Naive thymus-derived CD8-positive, alpha-beta T cell (primary cell): ENCODE data around the gene CFAP221. TPM values are rescaled to one million over a fixed set of nuclear protein-coding genes. Genes with fewer than 3 reads are reported as not detected.

Experiments
- ATAC-seq, 2 donors: fragments of 150-1000 bp; cut with Tn5 transposase in 1 of 2; sonication (Bioruptor Pico), chemical (Tn5 transposase) in 1 of 2; 1 replicate in 1 of 2; 2 replicates in 1 of 2; pipeline ENCODE4 v1.10.0; 2021; ENCODE audit warnings: mild to moderate bottlenecking in 2 of 2, moderate library complexity in 2 of 2
- POLR2A ChIA-PET: fragments of 350-600 bp; sonication (Branson Sonifier 250); formaldehyde crosslinking; loops from one replicate; lab custom pipeline; 2021; ENCODE audit warnings: antibody characterized with exemption; lab: Charles Lee
- DNase-seq, 10 donors: peaks; one replicate each; pipeline versions ENCODE4 v3.0.0 to v3.0.0-alpha.2; 2020 to 2022
- H3K27ac Mint-ChIP-seq, 10 donors: one replicate each; pipeline ENCODE4 v1.8.0; 2020 to 2022; ENCODE audit warnings: mild to moderate bottlenecking in 10 of 10, mixed read lengths in 10 of 10, moderate library complexity in 4 of 10, inconsistent platforms in 1 of 10
- H3K27me3 Mint-ChIP-seq, 5 donors: one replicate each; pipeline ENCODE4 v1.8.0; 2021 to 2022; ENCODE audit warnings: mixed read lengths in 5 of 5
- H3K36me3 Mint-ChIP-seq, 3 donors: one replicate each; pipeline ENCODE4 v1.8.0; 2020 to 2022; ENCODE audit warnings: mixed read lengths in 3 of 3, mild to moderate bottlenecking in 2 of 3, inconsistent platforms in 1 of 3
- H3K4me1 Mint-ChIP-seq, 4 donors: one replicate each; pipeline ENCODE4 v1.8.0; 2021 to 2022; ENCODE audit warnings: mixed read lengths in 4 of 4
- H3K4me3 Mint-ChIP-seq, 10 donors: one replicate each; pipeline ENCODE4 v1.8.0; 2020 to 2022; ENCODE audit warnings: mild to moderate bottlenecking in 10 of 10, mixed read lengths in 10 of 10, moderate library complexity in 6 of 10, inconsistent platforms in 1 of 10
- H3K9me3 Mint-ChIP-seq, 9 donors: one replicate each; pipeline ENCODE4 v1.8.0; 2020 to 2022; ENCODE audit warnings: mixed read lengths in 9 of 9, mild to moderate bottlenecking in 3 of 9, inconsistent platforms in 1 of 9, moderate library complexity in 1 of 9
- polyA plus RNA-seq, 3 donors: library from polyadenylated mRNA; unstranded; fragments of 300-500 nt; fragmentation: Illumina TruSeq; gene quantifications; one replicate each; pipeline ENCODE4 v1.2.3, GENCODE V29; 2021
- total RNA-seq, 8 experiments: library from RNA in 2 of 8; stranded (reverse) in 2 of 8; gene quantifications; one replicate each; pipeline ENCODE4 v1.2.3 and lab custom pipeline; 2021 to 2026

The CFAP221 gene
- total and polyA plus RNA-seq, 5 experiments from 2014 or later: not detected

DNA sequence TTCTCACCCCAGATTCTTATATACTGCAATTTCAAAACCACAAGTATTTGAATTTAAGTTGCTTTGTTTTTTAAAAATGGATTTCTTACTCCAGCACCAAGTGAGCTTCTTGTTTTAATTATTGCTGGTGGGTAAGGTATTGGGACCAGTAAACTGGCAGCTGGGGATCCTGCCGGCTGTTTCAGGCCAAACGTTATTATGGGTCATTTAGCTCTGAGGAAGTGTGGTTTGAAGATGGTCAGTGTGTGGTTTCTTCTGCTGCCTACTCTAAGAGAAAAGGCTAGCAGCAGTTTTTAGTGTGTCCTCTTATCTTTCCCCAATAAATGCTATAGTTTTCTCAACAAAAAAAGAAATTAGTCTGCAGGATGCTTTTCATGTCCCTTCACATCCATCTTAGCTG lies 30.6 kb downstream of the CFAP221 start:
- no peaks in the 10 kb centered on the region for H3K4me1 Mint-ChIP-seq
- H3K9me3 Mint-ChIP-seq: peaks cover 0 to 21% (median 4%) of the 10 kb centered on the region in 9 donors
- H3K36me3 Mint-ChIP-seq: peaks cover 0 to 2% (median 2%) of the 10 kb centered on the region in 3 donors
- POLR2A ChIA-PET: no interaction called here
- DNase-seq (no peak), ATAC-seq (no peak)
- no peak overlapping the region for H3K4me3 Mint-ChIP-seq
- H3K27ac Mint-ChIP-seq: no peak overlapping the region
- H3K27me3 Mint-ChIP-seq: peaks cover 4 to 20% (median 13%) of the 10 kb centered on the region in 5 donors

DNA sequence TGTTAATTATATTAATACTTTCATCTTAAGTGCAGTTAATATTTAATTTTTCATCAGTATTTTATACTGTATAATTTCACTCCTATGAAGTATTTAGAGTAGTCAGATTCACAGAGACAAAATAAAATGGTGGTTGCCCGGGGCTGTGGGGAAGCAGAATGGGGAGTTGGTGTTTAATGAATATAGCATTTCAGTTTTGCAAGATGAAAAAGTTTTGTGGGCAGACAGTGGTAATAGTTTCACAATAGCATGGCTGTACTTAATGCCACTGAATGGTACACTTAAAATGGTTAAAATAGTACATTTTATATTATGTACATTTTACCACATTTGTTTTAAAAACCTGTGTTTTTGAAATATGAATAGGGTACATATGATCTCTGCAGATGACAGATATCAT lies 31.2 kb downstream of the CFAP221 start:
- POLR2A ChIA-PET: no interaction called here
- Mint-ChIP-seq H3K4me3 (no peak overlapping the region), H3K27me3 (peaks cover 4 to 20% (median 13%) of the 10 kb centered on the region in 5 donors), H3K27ac (no peak overlapping the region), H3K9me3 (peaks cover 0 to 15% (median 4%) of the 10 kb centered on the region in 9 donors), H3K4me1 (no peaks in the 10 kb centered on the region), H3K36me3 (peaks cover 0 to 2% (median 0%) of the 10 kb centered on the region in 3 donors)
- DNase-seq (no peak), ATAC-seq (no peak)

DNA sequence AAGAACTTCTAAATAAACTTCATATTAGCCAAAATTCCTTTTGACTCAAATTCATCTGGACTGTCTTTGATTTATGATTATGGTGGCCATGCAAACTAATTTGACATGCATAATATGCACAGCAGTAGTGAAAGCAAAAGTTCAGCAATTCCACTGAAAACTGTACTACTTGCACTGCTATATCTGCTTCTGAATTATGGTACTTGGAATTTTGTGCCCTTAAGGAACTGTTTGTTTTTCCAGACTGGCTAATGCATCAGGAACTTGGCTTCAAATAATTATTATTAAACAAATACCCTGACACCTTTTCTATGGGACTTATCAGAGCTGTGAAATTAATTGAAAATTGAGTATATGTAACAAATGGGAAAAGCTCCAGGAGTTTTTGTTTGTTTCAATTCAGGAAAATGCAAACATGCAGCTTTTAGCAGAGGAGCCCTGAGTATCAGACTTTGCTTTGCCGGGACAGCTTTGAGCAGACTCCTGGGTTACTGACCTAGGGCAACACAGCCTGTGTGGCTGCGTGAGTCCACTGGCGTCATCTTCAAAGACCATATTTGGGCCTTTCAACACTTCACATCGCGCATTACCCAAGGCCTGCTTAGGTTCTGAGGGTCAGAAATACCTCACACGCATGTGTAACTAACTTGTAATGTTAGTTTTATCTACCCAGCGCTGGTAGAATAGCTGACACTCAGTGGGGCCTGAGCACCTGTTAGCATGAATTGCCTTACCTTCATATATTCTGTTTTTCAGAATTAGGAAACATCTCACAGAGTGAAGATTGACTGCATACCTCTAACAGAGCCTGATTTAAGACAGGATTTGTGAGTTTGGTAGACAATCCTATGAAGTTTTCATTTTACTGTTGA lies 35.4 kb downstream of the CFAP221 start:
- no peaks in the 10 kb centered on the region for H3K4me1 Mint-ChIP-seq
- POLR2A ChIA-PET: no interaction called here
- H3K27ac Mint-ChIP-seq: no peak overlapping the region
- ATAC-seq (no peak), DNase-seq (no peak)
- peaks cover 0 to 24% (median 7%) of the 10 kb centered on the region in 9 donors for H3K9me3 Mint-ChIP-seq
- H3K27me3 Mint-ChIP-seq: peaks cover 0 to 15% (median 5%) of the 10 kb centered on the region in 5 donors
- H3K36me3 Mint-ChIP-seq: peaks cover 0 to 5% (median 2%) of the 10 kb centered on the region in 3 donors
- H3K4me3 Mint-ChIP-seq: no peak overlapping the region

DNA sequence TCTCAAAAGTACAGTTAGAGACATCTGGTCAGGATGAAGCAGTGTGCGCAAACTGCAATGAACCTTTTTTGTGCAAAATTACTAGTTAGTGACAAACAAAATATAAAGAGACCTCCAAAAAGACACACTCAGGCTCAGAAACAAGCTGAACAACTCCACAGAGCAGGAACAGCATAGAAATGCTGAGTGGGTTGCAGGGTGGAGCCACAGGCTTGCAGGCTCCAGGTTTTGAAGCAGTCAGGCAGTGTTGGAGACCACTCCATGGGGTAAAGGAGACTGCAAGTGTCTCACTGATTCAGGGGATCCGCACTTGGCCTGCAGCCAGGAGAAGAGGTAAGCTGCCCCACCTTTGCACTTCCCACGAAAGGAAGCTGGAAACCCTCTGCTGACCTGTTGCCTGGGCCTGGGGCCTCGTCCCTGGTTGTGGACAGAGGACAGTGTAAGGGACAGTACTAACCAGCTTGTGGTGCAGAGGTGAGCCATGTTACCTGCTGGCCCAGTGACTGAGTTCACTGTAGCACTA lies 36.4 kb downstream of the CFAP221 start:
- H3K4me3 Mint-ChIP-seq: no peak overlapping the region
- POLR2A ChIA-PET: no interaction called here
- DNase-seq (no peak), ATAC-seq (no peak)
- no peaks in the 10 kb centered on the region for H3K4me1 Mint-ChIP-seq
- peaks cover 0 to 5% (median 2%) of the 10 kb centered on the region in 3 donors for H3K36me3 Mint-ChIP-seq
- peaks cover 0 to 28% (median 7%) of the 10 kb centered on the region in 9 donors for H3K9me3 Mint-ChIP-seq
- H3K27me3 Mint-ChIP-seq: peaks cover 0 to 12% (median 5%) of the 10 kb centered on the region in 5 donors
- H3K27ac Mint-ChIP-seq: no peak overlapping the region

DNA sequence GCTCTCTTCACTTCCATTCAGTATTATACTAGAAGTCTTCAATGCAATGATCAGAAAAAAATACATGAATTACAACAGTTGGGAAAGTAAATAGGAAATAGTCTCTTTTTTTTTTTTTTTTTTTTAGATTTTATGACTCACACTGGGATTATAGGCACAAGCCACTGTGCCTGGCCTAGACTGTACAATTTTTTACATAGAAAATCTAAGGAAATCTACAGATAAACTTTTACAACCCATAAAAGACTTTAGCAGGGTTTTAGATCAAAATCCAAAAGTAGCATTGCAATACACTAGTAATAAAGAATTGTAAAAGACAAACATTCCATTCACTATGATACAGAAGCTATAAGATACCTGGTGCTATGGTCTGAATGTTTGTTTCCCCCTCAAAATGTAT lies 39.0 kb downstream of the CFAP221 start:
- no peak overlapping the region for H3K4me3 Mint-ChIP-seq
- POLR2A ChIA-PET: no interaction called here
- H3K27ac Mint-ChIP-seq: no peak overlapping the region
- DNase-seq (no peak), ATAC-seq (no peak)
- H3K9me3 Mint-ChIP-seq: peaks cover 0 to 16% (median 4%) of the 10 kb centered on the region in 9 donors
- peaks cover 0 to 5% (median 0%) of the 10 kb centered on the region in 3 donors for H3K36me3 Mint-ChIP-seq
- H3K27me3 Mint-ChIP-seq: peaks cover 4 to 16% (median 5%) of the 10 kb centered on the region in 5 donors
- no peaks in the 10 kb centered on the region for H3K4me1 Mint-ChIP-seq

DNA sequence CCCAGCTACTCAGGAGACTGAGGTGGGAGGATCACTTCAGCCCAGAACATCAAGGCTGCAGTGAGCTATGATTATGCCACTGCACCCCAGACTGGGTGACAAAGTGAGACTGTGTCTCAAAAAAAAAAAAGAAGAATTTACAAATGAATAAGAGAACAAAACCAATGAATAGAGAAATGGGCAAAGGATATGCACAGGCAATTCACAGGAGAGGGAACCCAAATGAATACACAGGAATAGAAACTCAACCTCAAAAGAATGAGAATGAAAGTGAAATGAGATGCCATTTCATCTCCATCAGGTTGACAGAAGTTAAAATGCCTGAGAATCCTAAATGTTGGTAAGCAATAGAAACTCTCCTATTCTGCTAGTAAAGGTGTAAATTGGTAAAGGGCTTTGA lies 40.2 kb downstream of the CFAP221 start:
- H3K27me3 Mint-ChIP-seq: peaks cover 4 to 16% (median 7%) of the 10 kb centered on the region in 5 donors
- H3K27ac Mint-ChIP-seq: no peak overlapping the region
- no peak for ATAC-seq
- H3K4me1 Mint-ChIP-seq: no peaks in the 10 kb centered on the region
- POLR2A ChIA-PET: no interaction called here
- H3K9me3 Mint-ChIP-seq: peaks cover 0 to 16% (median 4%) of the 10 kb centered on the region in 9 donors
- H3K4me3 Mint-ChIP-seq: no peak overlapping the region
- peaks cover 0 to 5% (median 0%) of the 10 kb centered on the region in 3 donors for H3K36me3 Mint-ChIP-seq
- no peak for DNase-seq

DNA sequence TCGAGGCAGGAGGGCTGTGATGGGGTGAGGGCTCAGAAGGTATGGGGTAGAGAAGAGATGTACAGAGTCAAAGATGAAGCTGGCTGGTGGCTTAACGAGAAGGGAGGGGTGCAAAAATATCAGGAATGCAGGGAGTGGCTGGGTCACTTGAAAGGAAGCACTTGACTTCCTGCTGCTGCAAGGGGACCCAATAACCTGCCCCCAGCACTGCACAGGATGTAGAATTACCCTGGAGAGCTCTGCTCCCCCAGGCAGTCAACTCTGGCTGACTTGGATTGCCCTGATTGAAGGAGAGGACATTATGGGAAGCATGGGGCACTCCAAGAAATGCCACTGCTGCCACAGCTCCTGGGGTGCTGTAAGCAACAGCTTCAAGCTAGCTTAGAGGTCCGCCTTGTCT lies 41.8 kb downstream of the CFAP221 start:
- Mint-ChIP-seq H3K4me1 (no peaks in the 10 kb centered on the region), H3K4me3 (no peak overlapping the region), H3K27ac (no peak overlapping the region), H3K9me3 (peaks cover 0 to 16% (median 4%) of the 10 kb centered on the region in 9 donors), H3K27me3 (peaks cover 6 to 24% (median 9%) of the 10 kb centered on the region in 5 donors), H3K36me3 (peaks cover 0 to 5% (median 0%) of the 10 kb centered on the region in 3 donors)
- ATAC-seq (no peak), DNase-seq (no peak)
- POLR2A ChIA-PET: no interaction called here

DNA sequence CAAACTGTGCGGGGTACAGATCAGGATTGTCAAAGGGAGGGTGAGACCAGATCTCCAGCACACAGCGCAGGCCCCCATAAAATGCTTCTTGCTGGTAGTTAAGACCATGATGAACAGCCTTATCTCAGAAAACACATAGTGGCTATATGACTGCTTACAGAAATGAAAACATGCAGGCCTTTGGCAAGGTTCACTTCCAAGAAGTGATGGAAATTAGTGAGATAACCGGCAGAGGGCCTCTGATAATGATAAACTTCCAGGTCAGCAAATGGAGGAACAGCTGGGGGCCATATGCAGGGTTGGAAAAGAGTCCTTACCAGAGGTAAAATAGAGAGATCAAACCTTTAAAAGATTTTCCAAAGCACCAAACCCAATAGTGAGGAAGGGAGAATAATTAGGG lies 46.6 kb downstream of the CFAP221 start:
- H3K9me3 Mint-ChIP-seq: no peaks in the 10 kb centered on the region
- DNase-seq: no peak
- no peak for ATAC-seq
- no peaks in the 10 kb centered on the region for H3K4me1 Mint-ChIP-seq
- H3K4me3 Mint-ChIP-seq: no peak overlapping the region
- H3K27ac Mint-ChIP-seq: no peak overlapping the region
- POLR2A ChIA-PET: no interaction called here
- no peaks in the 10 kb centered on the region for H3K36me3 Mint-ChIP-seq
- H3K27me3 Mint-ChIP-seq: peaks cover 2 to 40% (median 17%) of the 10 kb centered on the region in 5 donors

DNA sequence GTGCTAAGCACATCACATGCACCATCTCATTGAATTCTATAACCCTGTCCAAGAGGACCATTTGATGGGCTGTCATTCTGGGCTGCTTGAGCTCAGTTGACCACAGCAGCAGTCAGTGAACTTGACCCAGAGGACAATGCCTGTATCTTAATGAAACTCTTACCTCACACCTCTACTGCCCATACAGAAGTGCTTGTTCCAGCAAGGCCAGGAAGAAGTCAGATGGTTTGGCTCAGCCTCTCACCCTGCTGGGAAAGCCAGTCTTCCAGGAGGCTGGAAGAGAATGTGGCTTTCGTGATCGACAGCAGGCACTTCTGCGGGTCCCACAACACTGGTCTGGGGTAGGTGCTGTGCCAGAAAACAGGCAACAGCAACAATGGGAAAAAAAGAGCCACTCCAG lies 47.3 kb downstream of the CFAP221 start:
- no peaks in the 10 kb centered on the region for H3K36me3 Mint-ChIP-seq
- POLR2A ChIA-PET: no interaction called here
- no peak for DNase-seq
- H3K27ac Mint-ChIP-seq: peak overlapping the region in 1 of 10 donors; percentile 42
- no peak overlapping the region for H3K4me3 Mint-ChIP-seq
- peaks cover 2 to 34% (median 14%) of the 10 kb centered on the region in 5 donors for H3K27me3 Mint-ChIP-seq
- no peak for ATAC-seq
- no peaks in the 10 kb centered on the region for H3K4me1 Mint-ChIP-seq
- H3K9me3 Mint-ChIP-seq: no peaks in the 10 kb centered on the region

DNA sequence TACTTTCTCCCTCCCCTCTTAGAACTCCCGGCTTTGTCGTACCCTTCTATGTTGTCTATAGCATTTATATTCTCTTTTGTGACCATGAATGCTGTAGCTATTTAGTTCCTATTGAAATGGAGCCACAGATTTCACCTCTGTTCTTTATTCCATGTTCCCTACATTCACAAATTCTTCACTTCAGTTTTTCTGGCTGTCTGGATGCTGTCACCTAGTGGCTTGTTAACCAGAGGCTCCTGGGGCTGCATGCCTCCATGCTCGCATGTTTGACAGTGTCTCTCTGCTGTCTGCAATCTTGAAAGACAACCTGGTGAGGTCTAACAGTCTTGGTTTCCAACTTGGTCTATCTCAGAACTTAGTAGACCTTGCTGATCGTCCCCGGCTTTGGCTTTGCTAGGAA lies 48.2 kb downstream of the CFAP221 start:
- no peak overlapping the region for H3K4me3 Mint-ChIP-seq
- ATAC-seq (no peak), DNase-seq (no peak)
- peaks cover 2 to 34% (median 14%) of the 10 kb centered on the region in 5 donors for H3K27me3 Mint-ChIP-seq
- no peak overlapping the region for H3K27ac Mint-ChIP-seq
- H3K36me3 Mint-ChIP-seq: no peaks in the 10 kb centered on the region
- no peaks in the 10 kb centered on the region for H3K9me3 Mint-ChIP-seq
- POLR2A ChIA-PET: no interaction called here
- H3K4me1 Mint-ChIP-seq: no peaks in the 10 kb centered on the region

DNA sequence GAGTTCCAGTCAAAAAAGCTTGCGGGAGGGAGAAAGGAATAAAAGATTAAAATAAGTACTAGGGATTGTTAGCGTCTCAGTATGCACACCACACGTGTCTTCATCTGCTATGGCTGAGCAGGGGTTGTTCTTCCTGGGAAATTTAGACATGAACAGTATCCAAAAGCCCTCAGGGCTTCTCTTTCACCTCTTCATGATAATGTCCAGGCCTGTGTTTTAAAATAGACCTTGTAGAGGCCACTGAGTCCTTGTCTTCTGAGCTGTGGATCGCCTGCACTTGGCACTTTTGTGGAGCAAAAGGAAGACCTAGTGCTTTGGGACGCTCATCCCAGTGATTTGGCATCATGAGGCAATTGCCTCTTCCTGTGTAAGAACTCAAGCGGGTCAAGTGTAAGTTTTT lies 52.4 kb downstream of the CFAP221 start:
- ATAC-seq: no peak
- H3K36me3 Mint-ChIP-seq: no peaks in the 10 kb centered on the region
- POLR2A ChIA-PET: no interaction called here

DNA sequence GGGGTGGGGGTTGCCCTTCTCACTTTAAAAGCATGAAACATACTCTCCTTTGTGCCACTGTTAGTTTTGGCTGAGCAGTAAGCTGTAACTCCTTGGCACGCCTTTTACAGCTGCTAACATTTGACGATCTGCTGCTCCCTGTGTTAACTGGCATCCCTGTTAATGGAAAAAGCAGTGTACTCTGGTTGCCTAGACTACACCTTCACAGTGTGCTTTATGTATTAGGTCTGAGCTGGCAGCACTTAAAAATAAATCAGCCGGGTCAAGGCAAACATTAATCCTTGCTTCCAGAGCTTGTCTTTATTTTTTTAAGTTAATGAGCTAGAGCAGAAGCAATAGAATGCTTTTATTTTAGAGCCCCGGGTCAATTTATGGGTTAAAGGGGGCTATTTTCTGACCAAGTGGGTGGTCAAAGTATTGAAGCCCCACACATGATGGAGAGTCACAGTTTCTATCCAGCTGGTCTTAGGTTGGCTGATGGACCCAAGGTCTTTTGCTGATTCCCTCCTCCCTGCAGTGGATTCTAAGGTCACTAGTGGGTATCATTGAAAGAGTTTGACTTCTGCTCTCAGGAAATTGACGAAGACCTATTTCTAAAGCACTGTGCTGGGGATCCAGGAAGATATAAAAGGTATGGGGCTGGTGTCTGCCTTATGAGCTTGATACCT lies 54.5 kb downstream of the CFAP221 start:
- Mint-ChIP-seq H3K9me3 (no peaks in the 10 kb centered on the region), H3K27ac (no peak overlapping the region), H3K36me3 (no peaks in the 10 kb centered on the region), H3K4me3 (no peak overlapping the region), H3K27me3 (peaks cover 1 to 12% (median 6%) of the 10 kb centered on the region in 5 donors), H3K4me1 (no peaks in the 10 kb centered on the region)
- DNase-seq (no peak), ATAC-seq (no peak)
- POLR2A ChIA-PET: no interaction called here

More for the DNA sequence above, 52.4 kb downstream of the CFAP221 start:
- Mint-ChIP-seq H3K4me3 (no peak overlapping the region), H3K27ac (no peak overlapping the region), H3K9me3 (no peaks in the 10 kb centered on the region), H3K4me1 (no peaks in the 10 kb centered on the region), H3K27me3 (peaks cover 1 to 24% (median 3%) of the 10 kb centered on the region in 5 donors)
- no peak for DNase-seq

DNA sequence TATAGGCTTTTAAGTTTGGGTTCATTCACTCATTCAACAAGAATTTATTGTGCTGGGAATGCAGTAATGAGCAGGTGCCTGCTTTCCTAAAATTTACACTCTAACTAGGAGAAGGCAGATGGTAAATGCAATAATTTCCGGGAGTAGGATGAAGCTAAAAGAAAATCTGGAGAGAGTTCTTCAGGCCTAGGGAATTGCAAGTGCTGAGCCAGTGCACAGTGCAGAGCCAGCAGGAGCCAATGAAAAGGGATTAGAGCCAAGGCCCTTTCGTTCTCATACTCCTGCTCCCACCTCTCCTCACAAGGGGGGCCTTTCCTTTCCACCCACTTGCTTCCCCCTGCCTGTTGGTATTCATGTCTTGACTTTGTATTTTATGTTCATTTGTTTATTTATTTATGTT lies 55.1 kb downstream of the CFAP221 start:
- H3K4me1 Mint-ChIP-seq: no peaks in the 10 kb centered on the region
- no peak overlapping the region for H3K27ac Mint-ChIP-seq
- ATAC-seq (no peak), DNase-seq (no peak)
- peaks cover 1 to 15% (median 6%) of the 10 kb centered on the region in 5 donors for H3K27me3 Mint-ChIP-seq
- no peaks in the 10 kb centered on the region for H3K36me3 Mint-ChIP-seq
- POLR2A ChIA-PET: no interaction called here
- no peaks in the 10 kb centered on the region for H3K9me3 Mint-ChIP-seq
- H3K4me3 Mint-ChIP-seq: no peak overlapping the region
